GM18498 (cell line): ENCODE data around the gene AOC3.
A peak's percentile ranks its signal among the peaks of the same experiment; 100 is the strongest.

Experiments used
- ATAC-seq: cut with Tn5 transposase; IDR thresholded peaks from one replicate; pipeline ENCODE4 v1.9.1; 2021; ENCODE audit warnings: mild to moderate bottlenecking, moderate library complexity; ENCODE audit not compliant: unreplicated experiment

The AOC3 gene, protein sequence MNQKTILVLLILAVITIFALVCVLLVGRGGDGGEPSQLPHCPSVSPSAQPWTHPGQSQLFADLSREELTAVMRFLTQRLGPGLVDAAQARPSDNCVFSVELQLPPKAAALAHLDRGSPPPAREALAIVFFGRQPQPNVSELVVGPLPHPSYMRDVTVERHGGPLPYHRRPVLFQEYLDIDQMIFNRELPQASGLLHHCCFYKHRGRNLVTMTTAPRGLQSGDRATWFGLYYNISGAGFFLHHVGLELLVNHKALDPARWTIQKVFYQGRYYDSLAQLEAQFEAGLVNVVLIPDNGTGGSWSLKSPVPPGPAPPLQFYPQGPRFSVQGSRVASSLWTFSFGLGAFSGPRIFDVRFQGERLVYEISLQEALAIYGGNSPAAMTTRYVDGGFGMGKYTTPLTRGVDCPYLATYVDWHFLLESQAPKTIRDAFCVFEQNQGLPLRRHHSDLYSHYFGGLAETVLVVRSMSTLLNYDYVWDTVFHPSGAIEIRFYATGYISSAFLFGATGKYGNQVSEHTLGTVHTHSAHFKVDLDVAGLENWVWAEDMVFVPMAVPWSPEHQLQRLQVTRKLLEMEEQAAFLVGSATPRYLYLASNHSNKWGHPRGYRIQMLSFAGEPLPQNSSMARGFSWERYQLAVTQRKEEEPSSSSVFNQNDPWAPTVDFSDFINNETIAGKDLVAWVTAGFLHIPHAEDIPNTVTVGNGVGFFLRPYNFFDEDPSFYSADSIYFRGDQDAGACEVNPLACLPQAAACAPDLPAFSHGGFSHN

DNA sequence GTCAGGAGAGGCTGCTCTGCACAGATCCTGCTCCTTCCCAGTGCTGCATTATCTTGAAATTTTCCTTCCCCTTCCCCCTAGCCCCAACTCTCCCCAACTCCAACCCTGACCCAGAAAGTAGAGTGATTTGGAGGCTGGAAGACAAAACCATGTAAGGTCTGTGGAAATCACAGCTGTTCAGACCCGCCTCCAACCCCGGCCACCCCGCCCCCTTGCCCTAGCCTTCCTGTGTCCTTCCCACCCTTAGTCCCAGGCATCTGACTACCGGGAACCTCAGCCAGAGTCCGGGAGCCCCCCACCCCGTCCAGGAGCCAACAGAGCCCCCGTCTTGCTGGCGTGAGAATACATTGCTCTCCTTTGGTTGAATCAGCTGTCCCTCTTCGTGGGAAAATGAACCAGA lies at the start of gene AOC3:
Gene AOC3, plus strand, starts transcription at position 246 of the 400 bp plus-strand sequence. Its CDS starts 145 bp downstream, at position 391.
- ATAC-seq = no peak

DNA sequence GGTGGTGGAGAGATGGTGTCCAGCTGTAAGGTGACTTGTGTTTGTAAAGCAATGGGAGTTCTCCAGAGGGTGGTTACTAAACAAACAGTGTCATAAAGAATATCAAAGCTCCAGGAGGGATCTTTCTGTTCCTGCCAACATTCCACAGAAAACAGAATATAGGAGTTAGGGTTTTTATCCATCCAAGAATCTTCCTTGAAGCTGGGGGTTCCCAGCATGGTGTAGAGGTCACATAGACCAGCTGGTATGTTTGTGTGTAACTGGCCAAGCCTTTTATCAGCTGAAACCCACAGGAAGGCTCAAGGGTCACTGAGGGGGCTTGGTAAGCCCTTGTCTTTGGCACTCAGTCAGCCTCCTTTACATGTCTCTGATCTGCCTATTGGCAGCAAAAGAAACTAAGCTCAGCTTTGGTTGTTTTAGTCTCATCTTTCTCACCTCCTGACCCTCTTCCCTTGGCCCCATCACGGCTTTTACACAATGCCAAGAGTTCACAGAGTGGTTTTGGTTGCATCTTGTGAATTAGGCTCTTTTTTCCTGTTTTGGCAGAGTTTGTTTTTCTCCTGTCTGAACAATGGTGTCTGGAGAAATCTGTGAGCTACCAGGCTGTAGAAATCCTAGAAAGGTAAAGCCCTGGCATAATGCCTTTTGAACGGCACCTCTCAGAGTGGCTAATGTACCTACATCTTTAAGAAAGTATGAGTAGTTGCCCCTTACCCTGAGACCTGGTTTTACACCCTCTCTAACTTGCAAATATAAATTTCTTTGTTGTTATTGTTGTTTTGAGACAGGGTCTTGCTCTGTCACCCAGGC lies 47.7 kb upstream of the AOC3 start:
- no peak for ATAC-seq

DNA sequence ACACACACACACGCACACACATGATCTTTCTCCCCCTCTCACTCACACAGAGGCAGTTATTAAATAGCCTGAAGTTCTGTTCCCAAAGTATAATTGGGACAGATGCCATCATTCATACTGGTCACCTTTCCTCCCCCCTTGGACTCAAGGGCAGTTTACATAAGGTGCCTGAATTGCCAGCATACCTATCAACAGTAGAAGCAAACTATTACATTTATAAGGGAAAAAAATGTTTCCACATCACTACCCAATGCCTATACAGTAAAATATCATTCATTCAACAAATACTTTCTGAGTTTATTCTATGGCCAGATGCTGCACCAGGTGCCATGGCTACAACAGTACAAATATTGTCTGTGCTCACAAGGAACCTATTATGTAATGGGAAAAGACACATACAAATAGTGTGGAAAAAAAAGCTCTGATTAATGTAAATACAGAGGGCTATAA lies 46.1 kb upstream of the AOC3 start:
- ATAC-seq = no peak

DNA sequence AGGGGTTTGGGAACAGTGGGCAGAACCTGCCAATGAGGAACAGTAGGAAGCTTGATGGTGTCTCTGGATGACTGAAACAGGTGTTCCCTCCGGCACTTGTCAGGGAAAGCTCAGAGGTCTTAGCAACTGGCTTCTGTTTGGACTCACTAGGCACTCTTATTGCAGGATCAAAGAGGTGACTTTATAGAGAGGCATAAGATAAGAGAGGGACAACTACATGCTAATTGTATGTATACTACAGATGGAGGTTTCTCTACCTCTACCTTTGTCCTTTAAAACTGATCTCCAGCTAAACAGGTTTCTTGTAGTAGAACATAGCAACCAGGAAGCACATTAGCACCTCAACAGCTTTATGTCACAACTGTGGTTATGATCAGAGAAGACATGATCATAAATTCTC lies 44.8 kb upstream of the AOC3 start:
- no peak for ATAC-seq

DNA sequence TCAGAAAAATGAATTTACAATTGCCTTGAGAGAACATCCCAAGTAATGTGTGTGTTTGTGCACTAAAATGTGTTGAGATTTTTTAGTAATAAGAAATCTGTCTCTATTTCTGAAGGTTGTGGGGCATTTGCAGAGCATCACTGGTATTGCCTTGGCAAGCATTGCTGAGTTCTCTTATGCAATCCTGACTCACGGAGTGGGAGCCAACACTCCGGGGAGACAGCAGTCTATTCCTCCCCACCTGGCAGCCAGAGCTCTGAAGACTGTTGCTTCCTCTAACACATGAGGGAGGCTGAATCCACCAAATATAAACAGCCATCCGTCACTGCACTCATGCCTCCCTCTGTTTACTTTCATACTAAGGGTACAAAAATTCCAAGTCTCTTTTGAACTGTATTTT lies 41.7 kb upstream of the AOC3 start:
- no peak for ATAC-seq

DNA sequence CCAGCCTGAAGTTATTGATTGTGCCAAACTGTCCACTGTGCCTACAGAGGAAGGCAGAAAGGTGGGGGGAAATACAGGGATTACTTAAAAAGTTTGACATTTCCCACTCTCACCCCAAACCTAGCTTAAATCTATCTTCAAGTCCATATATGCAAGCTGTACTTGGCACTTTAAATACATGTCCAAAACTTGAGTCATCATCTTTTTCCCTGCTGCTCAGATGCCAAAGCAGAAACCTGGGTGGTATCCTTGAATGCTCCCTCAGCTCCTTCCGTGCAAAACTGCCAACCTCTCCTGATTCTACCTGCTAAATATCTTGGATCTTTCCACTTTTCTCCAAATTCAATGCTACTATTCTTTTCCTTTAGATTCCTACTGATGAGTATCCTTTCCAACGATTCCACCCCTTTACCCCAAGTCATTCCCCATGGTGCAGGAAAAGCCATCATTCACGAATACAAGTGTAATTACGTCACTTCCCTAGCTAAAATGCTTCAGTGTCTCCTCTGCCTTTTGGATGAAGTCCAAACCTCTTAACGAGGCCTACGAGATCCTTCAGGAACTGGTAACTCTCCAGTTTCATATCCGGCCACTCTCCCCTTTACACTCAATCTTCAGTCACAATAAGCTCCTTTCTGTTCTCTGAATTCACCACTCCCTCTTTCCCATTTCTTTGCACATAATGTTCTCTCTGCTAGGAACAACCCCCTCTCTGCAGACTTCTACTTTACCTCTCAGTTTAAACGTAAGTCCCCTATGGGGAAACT lies 36.2 kb upstream of the AOC3 start:
- ATAC-seq = no peak

DNA sequence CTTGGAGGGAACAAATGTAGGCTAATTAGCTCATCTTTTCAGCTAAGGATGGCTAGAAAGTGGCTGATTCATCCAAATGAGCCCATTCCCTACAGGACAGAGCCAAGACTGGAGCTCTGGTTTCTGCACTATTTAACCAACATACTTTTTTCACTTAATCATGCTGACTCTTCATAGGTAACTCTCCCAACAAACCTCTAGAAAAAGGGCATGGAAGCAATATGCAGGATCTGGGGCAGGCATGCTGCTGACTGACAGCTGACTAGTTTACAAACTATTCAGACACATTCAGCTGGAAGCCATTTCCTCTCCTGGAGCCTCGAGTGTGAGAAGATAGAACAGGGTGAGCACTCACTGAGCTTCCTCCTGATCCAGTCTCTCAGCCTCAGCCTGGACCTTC lies 33.1 kb upstream of the AOC3 start:
- no peak for ATAC-seq

DNA sequence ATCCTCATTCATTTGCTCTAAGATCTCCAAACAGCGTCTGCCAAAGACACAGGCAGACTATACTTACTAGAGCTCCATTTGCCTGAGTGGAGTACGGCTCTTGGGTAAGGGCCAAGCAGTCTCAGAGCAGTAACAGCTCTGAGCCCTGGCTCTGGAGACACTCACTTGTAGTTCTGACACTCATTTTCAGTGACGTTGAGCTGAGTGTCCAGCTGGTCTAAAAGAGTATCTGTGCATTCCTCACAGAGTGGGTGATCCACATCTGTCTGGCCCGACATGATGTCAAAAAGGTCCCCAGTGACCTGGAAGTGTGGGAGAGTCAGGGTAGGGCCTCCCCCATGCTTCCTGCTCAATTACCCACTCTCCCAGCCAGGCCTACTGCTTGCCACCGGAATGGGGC lies 32.6 kb upstream of the AOC3 start:
- no peak for ATAC-seq

DNA sequence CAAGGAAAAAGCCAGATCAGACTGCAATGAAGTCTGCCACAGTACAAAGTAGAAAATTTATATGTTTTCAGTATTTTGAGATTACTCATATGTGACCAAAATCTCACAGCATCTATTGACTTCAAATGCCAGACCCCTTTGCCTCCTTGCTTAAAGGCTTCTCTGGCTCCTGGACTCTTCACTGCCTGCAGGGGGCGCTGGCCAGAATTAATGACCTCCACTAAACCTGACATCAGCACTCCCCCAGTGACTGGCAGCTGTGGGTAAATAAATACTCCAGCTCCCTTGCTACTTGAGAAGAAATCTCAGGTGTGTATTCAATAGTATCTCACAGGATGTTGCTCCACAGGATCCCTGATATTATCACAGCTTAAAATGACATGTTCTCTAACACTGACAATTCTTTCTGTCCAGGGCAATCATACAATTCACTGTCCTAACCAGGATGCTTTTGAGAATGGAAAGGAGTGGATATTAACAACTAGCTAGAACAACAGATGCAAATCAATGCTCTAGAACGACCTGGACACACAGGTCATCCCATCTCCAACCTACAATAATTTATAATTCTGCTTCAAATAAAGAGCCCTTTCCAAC lies 31.0 kb upstream of the AOC3 start:
- no peak for ATAC-seq

DNA sequence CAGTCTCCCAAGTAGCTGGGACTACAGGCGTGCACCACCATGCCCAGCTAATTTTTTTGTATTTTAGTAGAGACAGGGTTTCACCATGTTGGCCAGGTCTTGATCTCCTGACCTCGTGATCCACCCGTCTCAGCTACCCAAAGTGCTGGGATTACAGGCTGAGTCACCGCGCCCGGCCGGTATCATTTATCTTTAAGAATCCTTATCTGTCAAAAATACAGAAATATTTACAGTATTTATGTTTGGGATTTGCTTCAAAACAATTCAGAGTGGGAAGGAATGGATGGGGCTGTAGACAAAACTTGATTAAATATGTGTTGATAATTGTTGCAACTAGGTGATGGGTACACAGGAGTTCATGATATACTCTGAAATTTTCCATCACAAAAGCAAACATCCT lies 29.8 kb upstream of the AOC3 start:
- ATAC-seq = no peak

DNA sequence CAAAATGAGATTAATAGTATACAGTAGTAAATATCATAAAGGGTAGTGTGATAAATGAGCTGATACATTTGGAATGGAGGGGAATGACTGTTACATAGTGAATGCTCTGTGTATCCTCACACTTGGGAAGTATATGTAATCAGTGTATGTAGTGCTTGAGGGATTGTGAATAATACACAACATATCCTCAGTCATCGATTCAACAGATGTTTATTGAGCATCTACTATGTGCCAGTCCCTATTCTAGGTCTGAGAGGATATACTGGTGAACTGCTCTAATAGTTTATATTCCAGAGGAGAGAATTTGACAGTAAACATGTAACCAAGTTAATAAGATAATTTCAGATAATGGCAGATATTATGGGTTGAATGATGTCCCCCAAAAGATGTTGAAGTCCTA lies 23.5 kb upstream of the AOC3 start:
- ATAC-seq = no peak

DNA sequence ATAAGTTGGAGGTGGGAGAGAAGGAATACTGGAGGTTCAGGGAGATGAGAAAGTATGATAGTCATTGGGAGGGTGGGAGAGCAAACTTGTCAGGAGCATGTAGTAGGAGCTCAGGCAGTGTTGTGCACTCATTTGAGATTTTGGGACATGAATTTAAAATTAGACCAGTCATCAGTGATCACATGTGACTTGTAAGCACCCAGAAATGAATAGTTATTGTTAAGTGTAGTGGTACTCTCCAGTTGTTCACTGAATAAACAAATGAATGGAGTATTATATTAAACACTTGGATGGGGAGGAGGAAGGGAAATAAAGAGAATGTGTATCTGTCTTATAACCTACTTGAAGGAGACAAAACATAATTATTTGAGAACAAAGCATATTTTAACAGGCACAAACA lies 20.0 kb upstream of the AOC3 start:
- no peak for ATAC-seq

DNA sequence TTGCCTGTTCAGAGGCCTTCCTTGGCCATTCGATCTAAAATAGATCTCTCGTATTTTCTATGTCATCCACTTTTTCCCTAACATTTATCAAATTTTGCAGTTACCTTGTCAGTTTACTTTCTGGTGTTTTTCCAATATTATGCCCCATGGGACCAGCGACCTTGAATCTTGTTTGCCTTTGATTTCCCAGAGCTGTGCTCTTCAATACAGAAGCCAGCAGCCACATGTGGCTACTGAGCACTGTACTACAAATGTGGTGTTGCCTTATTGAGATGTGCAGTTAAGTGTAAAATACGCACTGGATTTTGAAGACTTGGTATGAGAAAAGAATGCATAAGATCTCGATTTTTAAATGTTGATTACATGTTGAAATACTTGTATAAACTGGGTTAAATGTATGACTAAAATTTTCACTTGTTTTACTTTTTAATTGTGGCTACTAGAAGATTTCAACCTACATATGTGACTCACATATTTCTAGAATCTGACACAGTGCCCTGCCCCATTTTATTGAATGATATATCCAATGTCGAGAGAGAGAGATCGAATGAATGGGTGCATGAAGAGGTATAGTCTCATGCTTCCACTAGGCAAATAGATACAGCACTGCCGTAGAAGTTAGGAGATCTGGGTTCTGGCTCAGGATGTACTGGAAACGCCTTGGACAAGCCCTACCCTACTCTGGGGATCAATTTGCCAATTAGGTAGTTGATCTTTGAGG lies 18.6 kb upstream of the AOC3 start:
- ATAC-seq = no peak

DNA sequence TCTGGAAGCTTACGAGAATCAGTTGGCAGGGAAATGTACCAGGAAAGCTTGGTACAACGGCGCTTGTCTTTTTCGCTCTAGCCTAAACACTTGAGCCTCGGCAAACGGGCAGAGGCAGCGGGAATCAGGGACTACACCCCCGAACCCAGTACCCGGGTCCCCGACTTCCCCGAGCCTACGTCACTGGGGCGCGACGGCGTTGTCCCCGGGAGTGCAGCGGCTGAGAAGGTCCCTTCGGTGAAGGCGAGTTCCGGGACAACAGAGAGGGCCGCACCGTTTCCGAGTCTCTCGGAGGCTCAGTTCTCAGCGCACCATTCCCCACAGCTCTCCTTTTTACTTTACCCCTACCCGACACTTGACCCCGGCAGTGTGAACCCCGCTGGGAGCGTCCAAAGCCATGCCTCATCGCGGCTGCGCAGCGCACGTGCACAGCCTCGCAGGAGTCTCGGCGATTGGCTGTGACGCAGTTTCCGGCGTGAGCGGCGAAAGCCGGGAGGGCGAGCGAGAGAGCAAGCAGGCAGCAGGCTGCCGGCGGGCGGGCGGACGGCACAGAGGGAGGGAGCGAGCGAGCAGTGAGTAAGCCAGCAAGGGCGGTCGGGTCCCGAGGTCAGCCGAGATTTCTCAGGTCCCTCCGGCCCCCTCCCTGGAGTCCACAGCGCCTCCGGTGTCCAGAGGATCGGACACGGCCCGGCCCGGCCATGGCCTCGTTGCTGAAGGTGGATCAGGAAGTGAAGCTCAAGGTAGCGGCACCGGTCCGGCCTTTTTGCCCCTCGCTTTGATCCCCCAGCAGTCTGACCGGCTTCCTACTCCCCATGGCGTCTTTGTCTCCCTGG lies 17.8 kb upstream of the AOC3 start, which contains the start of gene PSME3:
Gene PSME3, plus strand, starts transcription at position 464 of the 833 bp plus-strand sequence. Its CDS starts 235 bp downstream, at position 699.
- peak; percentile 86 for ATAC-seq

DNA sequence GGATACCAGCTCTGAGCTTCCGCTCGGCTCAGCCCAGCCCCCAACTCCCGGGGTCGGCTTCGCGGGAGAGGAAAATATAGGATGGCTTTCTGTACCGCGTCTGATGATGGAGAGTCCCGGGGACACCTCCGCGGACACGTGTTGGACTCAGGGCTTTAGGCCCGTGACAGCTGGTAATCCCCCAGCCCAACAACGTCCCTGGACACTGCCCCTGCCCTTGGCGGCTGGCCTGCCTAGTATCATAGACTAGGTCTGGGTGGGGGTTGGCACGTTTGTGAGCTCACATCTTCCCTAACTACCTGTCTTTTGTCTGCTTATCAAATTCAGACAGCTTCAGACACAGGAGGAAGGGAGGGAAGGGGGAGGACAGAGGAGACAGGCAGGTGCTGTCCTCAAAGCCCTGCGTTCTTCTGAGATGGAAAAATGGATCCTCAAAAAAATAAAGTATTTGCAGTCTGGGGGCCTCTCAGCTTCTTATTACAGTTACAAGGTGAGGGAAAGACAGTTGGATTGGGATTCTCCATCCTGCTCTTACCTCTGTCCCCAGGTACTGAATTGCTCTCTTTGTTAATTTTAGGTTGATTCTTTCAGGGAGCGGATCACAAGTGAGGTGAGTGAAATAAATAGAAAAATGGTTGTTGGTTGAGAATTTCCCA lies 17.1 kb upstream of the AOC3 start:
- no peak for ATAC-seq

DNA sequence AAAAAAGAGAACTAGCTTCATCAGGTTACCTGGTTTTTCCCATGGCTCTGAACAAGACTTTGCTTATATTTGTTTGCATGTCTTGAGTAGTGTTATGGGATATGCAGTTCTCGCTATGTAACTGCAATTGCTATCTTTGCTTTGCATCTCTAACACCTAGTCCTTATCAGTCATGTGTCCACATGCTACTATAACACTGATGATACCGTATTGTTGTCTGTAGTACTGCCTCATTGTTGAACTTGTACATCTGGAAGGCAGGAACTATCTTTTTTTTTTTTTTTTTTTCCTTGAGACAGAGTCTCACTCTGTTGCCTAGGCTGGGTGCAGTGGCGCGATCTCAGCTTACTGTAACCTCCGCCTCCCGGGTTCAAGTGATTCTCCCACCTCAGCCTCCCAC lies 15.3 kb upstream of the AOC3 start:
- no peak for ATAC-seq

DNA sequence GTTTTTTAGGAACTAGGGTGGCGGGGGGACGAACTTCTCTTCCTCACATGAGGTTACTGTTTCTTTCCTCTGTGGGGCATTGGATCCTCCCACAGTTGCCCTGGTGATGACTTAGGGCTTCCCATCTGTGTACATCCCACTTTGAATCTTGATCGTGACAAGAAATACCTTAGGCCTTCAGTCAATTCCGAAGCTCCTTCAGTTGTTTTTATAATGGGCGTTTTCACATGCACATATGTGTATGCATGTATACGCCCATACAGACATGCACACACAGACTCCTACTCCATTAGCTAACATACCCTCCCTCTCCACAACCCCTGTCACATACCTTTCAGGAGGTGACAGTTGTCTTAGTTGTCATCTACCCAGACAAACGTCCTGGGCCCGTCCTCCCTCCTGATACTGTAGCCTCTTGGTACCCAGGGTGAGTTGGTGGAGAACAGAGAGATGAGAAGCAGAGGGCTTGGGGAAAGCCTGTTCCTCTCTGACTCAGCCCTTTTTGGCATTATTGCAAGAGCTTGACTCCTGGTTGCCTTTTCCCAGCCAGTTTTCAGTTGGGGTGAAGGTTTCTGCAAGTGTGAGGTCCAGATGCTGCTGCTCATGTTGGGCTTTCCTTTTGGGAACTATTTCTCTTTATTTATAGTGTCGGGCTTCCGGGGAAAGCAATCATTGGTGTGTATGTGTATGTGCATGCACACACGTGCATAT lies 8.9 kb upstream of the AOC3 start:
- no peak for ATAC-seq
